MM.1S (cell line): ENCODE data around the gene EEF2K.

Source experiments
- EZH2phosphoT487 ChIP-seq: fragments of 300-600 bp; sonication (generic); IDR thresholded peaks from 2 replicates; pipeline ENCODE4 v1.6.1; 2018; ENCODE audit warnings: antibody characterized with exemption, low read length
- TF ChIP-seq, protein P1 (sequence below): fragments of 300-600 bp; sonication (generic); IDR thresholded peaks from 2 replicates; pipeline ENCODE4 v1.5.1; 2016; ENCODE audit warnings: antibody characterized with exemption, low read length, mixed read lengths

DNA sequence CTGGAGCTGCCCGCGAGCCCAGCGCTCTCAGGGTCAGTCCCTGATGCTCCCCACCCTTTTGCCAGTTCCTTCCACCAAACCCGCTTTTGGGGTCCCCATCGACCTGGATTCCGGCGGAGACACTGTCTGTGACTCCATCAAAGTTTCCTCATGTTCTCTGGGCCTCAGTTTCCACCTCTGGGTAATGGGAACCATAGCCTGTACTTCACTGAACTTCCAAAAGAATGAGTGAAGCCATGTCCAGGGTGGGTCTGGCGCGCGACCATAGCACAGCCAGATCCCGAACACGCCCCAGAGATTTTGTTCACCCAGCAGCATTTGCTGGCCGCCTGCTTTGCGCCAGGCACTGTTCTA is 43.4 kb upstream of the EEF2K start:
- TF ChIP-seq, protein P1, sequence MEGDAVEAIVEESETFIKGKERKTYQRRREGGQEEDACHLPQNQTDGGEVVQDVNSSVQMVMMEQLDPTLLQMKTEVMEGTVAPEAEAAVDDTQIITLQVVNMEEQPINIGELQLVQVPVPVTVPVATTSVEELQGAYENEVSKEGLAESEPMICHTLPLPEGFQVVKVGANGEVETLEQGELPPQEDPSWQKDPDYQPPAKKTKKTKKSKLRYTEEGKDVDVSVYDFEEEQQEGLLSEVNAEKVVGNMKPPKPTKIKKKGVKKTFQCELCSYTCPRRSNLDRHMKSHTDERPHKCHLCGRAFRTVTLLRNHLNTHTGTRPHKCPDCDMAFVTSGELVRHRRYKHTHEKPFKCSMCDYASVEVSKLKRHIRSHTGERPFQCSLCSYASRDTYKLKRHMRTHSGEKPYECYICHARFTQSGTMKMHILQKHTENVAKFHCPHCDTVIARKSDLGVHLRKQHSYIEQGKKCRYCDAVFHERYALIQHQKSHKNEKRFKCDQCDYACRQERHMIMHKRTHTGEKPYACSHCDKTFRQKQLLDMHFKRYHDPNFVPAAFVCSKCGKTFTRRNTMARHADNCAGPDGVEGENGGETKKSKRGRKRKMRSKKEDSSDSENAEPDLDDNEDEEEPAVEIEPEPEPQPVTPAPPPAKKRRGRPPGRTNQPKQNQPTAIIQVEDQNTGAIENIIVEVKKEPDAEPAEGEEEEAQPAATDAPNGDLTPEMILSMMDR = no peak
- TF ChIP-seq EZH2phosphoT487 = no peak
